OCI-LY3 (cell line): Measurements from ENCODE around the gene TEX261.

Source experiments
- H2AFZ ChIP-seq: fragments of 200-600, 300-600 bp; shearing (Covaris generic); 2 replicates; pipeline ENCODE4 v1.6.0; 2014; ENCODE audit warnings: antibody characterized with exemption, low read depth, low read length
- H3K27ac ChIP-seq: fragments of 200-600, 300-600 bp; sonication (generic); 2 replicates; pipeline ENCODE4 v1.5.1; 2014; ENCODE audit warnings: mild to moderate bottlenecking, low read length, moderate library complexity, mixed read lengths
- H3K27me3 ChIP-seq: fragments of 200-600, 300-600 bp; sonication (generic); 2 replicates; pipeline ENCODE4 v1.6.1; 2014; ENCODE audit warnings: low read depth, low read length, mixed read lengths
- H3K36me3 ChIP-seq: fragments of 200-600, 300-600 bp; sonication (generic); replicated peaks from 2 replicates; pipeline ENCODE3; 2014; ENCODE audit warnings: low read depth, low read length, mixed read lengths
- H3K4me1 ChIP-seq: fragments of 300-600, 200-600 bp; sonication (generic); 2 replicates; pipeline ENCODE4 v1.6.1; 2014; ENCODE audit warnings: low read length, mixed read lengths
- H3K4me2 ChIP-seq: fragments of 200-600, 300-600 bp; sonication (generic); 2 replicates; pipeline ENCODE4 v1.6.1; 2014; ENCODE audit warnings: low read length, mixed read lengths
- H3K4me3 ChIP-seq: fragments of 300-600, 200-600 bp; sonication (generic); 2 replicates; pipeline ENCODE4 v1.5.1; 2014; ENCODE audit warnings: antibody characterized with exemption, mild to moderate bottlenecking, low read length, moderate library complexity
- H3K79me2 ChIP-seq: fragments of 300-600, 200-600 bp; shearing (Covaris generic); 2 replicates; pipeline ENCODE4 v1.6.1; 2014; ENCODE audit warnings: mild to moderate bottlenecking, low read length, mixed read lengths
- H3K9ac ChIP-seq: fragments of 300-600, 200-600 bp; shearing (Covaris generic); 2 replicates; pipeline ENCODE4 v1.6.0; 2014; ENCODE audit warnings: mild to moderate bottlenecking, low read length, moderate library complexity
- H3K9me3 ChIP-seq: fragments of 200-600, 300-600 bp; shearing (Covaris generic); 2 replicates; pipeline ENCODE4 v1.6.1; 2014; ENCODE audit warnings: low read length, mixed read lengths; ENCODE audit not compliant: insufficient read depth
- H4K20me1 ChIP-seq: fragments of 200-600, 300-600 bp; sonication (generic); 2 replicates; pipeline ENCODE4 v1.6.1; 2016; ENCODE audit warnings: low read length, mixed read lengths; ENCODE audit not compliant: insufficient read depth
- CTCF ChIP-seq: fragments of 200-600, 300-600 bp; sonication (generic); IDR thresholded peaks from 2 replicates; pipeline ENCODE4 v1.5.1; 2014; ENCODE audit warnings: antibody characterized with exemption, low read length, low read depth
- EZH2phosphoT487 ChIP-seq: fragments of 200-600 bp; shearing (Covaris generic); IDR thresholded peaks from 2 replicates; pipeline ENCODE4 v1.6.1; 2018; ENCODE audit warnings: antibody characterized with exemption, mixed run types, low read depth

The TEX261 gene

GRCh38 chr2:70937866-70938585 lies 56.6 kb downstream of the TEX261 start:
- no peak overlapping the region for H2AFZ ChIP-seq
- no peaks in the 10 kb centered on the region for H3K79me2 ChIP-seq
- no peaks in the 10 kb centered on the region for H3K4me1 ChIP-seq
- H3K9me3 ChIP-seq = no peaks in the 10 kb centered on the region
- H3K27me3 ChIP-seq = peaks cover 9% of the 10 kb centered on the region
- no peak overlapping the region for H3K4me2 ChIP-seq
- no peaks in the 10 kb centered on the region for H3K36me3 ChIP-seq
- H3K9ac ChIP-seq = no peak overlapping the region
- TF ChIP-seq CTCF (no peak), EZH2phosphoT487 (no peak)
- H4K20me1 ChIP-seq = no peaks in the 10 kb centered on the region
- no peak overlapping the region for H3K27ac ChIP-seq
- H3K4me3 ChIP-seq = no peak overlapping the region

- H3K4me2 ChIP-seq = no peak overlapping the region
- H3K9me3 ChIP-seq = no peaks in the 10 kb centered on the region
- H2AFZ ChIP-seq = no peak overlapping the region
- no peak overlapping the region for H3K9ac ChIP-seq
- H3K4me3 ChIP-seq = no peak overlapping the region
- H3K27ac ChIP-seq = no peak overlapping the region
- no peaks in the 10 kb centered on the region for H3K79me2 ChIP-seq
- no peaks in the 10 kb centered on the region for H4K20me1 ChIP-seq
- peaks cover 9% of the 10 kb centered on the region for H3K27me3 ChIP-seq
- no peak for TF ChIP-seq CTCF
- no peak for TF ChIP-seq EZH2phosphoT487
- no peaks in the 10 kb centered on the region for H3K4me1 ChIP-seq
- H3K36me3 ChIP-seq = no peaks in the 10 kb centered on the region
These were observed 57.5 kb downstream of the TEX261 start for GRCh38 chr2:70936979-70937811.

- Histone ChIP-seq H3K9me3 (no peaks in the 10 kb centered on the region), H3K79me2 (no peaks in the 10 kb centered on the region), H3K9ac (no peak overlapping the region), H3K4me3 (no peak overlapping the region), H2AFZ (no peak overlapping the region), H3K27me3 (peaks cover 9% of the 10 kb centered on the region), H3K4me2 (no peak overlapping the region), H3K36me3 (no peaks in the 10 kb centered on the region), H3K27ac (no peak overlapping the region), H4K20me1 (no peaks in the 10 kb centered on the region), H3K4me1 (no peaks in the 10 kb centered on the region)
- TF ChIP-seq EZH2phosphoT487 (no peak), CTCF (no peak)
These were observed 58.3 kb downstream of the TEX261 start for GRCh38 chr2:70936165-70936978.
